Measurements from ENCODE around the gene BCAS2. TPM values are rescaled to one million over a fixed set of nuclear protein-coding genes. Genes with fewer than 3 reads are reported as not detected.

BCAS2 gene
- total and polyA plus RNA-seq, 2 experiments from 2014 or later, result 50.7 to 111 TPM

- Histone ChIP-seq H3K79me2 (replicated peaks; ENCODE audit: insufficient read depth) (no peaks in the 10 kb centered on the region), H3K4me2 (no peak overlapping the region), H3K4me1 (ENCODE audit: insufficient read depth) (no peaks in the 10 kb centered on the region), H3K27me3 (ENCODE audit: insufficient read depth) (no peaks in the 10 kb centered on the region), H2AFZ (no peak overlapping the region), H3F3A (replicated peaks; ENCODE audit: low read depth) (no peaks in the 10 kb centered on the region), H4K20me1 (replicated peaks; ENCODE audit: insufficient read depth) (no peaks in the 10 kb centered on the region), H3K36me3 (ENCODE audit: insufficient read depth) (no peaks in the 10 kb centered on the region), H3K9me2 (ENCODE audit: insufficient read depth) (no peaks in the 10 kb centered on the region), H3K27ac (ENCODE audit: low read depth) (no peak overlapping the region), H3K4me3 (no peak overlapping the region)
- DNase-seq (ENCODE audit: low spot score) (no peak), ATAC-seq (no peak)
- H3K27me3 Mint-ChIP-seq (ENCODE audit: insufficient read depth, low read depth, poor library complexity), result no peaks in the 10 kb centered on the region
- no peak overlapping the region for H3K27ac Mint-ChIP-seq
- no peaks in the 10 kb centered on the region for H3K4me1 Mint-ChIP-seq
- H3K9me3 Mint-ChIP-seq, result no peaks in the 10 kb centered on the region
- no peaks in the 10 kb centered on the region for H3K36me3 Mint-ChIP-seq (ENCODE audit: low read depth)
- TF ChIP-seq CREB1 (CRISPR knock-in tag; IDR thresholded peaks at IDR 0.05; ENCODE audit: low read depth) (no peak), ZNF331 (CRISPR knock-in tag; IDR thresholded peaks at IDR 0.05; ENCODE audit: low read depth) (no peak), NANOG (IDR thresholded peaks at IDR 0.05; ENCODE audit: borderline replicate concordance) (no peak), REST (IDR thresholded peaks at IDR 0.05; ENCODE audit: unreplicated experiment) (no peak), CTCF (conservative IDR thresholded peaks at IDR 0.05; ENCODE audit: low read depth in 2 of 2) (no peak), JUNB (IDR thresholded peaks at IDR 0.05; ENCODE audit: unreplicated experiment) (no peak), EZH2phosphoT487 (IDR thresholded peaks at IDR 0.05; ENCODE audit: unreplicated experiment) (no peak), ZNF462 (CRISPR knock-in tag; IDR thresholded peaks at IDR 0.05) (no peak), ETS1 (IDR thresholded peaks at IDR 0.05) (no peak), POLR2AphosphoS5 (IDR thresholded peaks at IDR 0.05; ENCODE audit: low read depth) (no peak), ZNF114 (CRISPR knock-in tag; IDR thresholded peaks at IDR 0.05) (no peak), EZH2 (IDR thresholded peaks at IDR 0.05; ENCODE audit: low read depth, unreplicated experiment) (no peak), STAT1 (IDR thresholded peaks at IDR 0.05; ENCODE audit: unreplicated experiment) (no peak)
- no peak overlapping the region for H3K4me3 Mint-ChIP-seq
Observed at GRCh38 chr1:114535401-114535800, 46.0 kb downstream of the BCAS2 start.

Measured in GM23338 (cell line).